HFF-Myc (cell line): ENCODE data around the gene ICE1.

Experiments
- DNase-seq: peaks from one replicate; pipeline ENCODE4 v3.0.0-alpha.2; 2011; ENCODE audit warnings: low read depth; ENCODE audit errors: extremely low read depth
- H3K4me3 ChIP-seq: replicated peaks from 2 replicates; pipeline ENCODE4 v1.5.1; 2011; ENCODE audit warnings: low read depth, mild to moderate bottlenecking, control low read depth, low read length
- TF ChIP-seq, protein P1 (sequence below): IDR thresholded peaks from 2 replicates; pipeline ENCODE4 v1.5.1; 2012; ENCODE audit warnings: mild to moderate bottlenecking, low read depth, low read length, control low read depth; ENCODE audit errors: missing control alignments

ICE1 gene

DNA sequence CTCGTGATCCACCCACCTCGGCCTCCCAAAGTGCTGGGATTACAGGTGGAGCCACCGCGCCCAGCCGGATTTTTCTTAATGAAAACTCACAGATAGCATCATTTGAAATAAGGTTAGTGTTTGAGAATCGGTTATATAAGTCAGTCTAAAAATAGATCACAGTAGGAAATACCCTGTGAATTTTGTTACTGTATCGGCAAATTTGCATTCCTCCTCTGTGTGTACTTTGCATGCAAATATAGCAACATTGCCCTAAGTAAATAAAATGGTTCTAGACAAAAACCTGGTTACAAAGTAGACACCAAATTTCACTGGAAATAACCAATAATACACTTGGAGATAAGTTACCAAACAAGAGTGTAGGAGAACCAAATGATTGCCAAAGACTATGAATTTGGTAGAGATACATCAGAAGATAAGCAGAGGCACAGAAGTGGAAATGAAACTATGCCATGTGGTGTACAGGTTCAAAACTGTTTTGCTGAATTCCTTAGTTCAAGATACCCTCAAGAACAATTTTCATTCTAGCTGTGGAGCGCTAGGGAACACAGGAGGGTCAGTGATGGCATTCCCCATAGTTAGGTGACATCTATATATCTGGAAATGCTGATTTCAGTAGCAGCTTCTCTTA, 58.1 kb downstream of the ICE1 start:
- TF ChIP-seq, protein P1, sequence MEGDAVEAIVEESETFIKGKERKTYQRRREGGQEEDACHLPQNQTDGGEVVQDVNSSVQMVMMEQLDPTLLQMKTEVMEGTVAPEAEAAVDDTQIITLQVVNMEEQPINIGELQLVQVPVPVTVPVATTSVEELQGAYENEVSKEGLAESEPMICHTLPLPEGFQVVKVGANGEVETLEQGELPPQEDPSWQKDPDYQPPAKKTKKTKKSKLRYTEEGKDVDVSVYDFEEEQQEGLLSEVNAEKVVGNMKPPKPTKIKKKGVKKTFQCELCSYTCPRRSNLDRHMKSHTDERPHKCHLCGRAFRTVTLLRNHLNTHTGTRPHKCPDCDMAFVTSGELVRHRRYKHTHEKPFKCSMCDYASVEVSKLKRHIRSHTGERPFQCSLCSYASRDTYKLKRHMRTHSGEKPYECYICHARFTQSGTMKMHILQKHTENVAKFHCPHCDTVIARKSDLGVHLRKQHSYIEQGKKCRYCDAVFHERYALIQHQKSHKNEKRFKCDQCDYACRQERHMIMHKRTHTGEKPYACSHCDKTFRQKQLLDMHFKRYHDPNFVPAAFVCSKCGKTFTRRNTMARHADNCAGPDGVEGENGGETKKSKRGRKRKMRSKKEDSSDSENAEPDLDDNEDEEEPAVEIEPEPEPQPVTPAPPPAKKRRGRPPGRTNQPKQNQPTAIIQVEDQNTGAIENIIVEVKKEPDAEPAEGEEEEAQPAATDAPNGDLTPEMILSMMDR = no peak
- no peak overlapping the region for H3K4me3 ChIP-seq
- no peak for DNase-seq

DNA sequence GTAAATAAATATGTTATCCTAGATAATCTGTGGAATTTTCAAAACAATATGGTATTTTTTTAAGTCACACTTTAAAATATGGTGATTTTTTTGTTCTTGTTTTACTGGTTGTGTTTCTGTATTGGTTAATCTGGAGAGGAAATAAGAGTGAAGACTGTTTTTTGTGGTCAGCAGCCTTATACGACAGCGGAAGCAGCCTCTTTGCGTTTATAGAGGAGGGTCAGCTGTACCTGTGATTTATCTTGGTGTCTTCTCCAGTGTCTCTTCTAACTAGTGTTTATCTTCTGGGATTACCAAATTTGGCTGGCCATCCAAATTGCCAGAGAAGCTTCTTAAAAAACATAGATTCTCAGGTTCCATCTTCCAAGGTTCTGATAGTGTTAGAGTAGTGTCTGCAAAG, 58.7 kb downstream of the ICE1 start:
- TF ChIP-seq, protein P1 = no peak
- DNase-seq = no peak
- H3K4me3 ChIP-seq = no peak overlapping the region

DNA sequence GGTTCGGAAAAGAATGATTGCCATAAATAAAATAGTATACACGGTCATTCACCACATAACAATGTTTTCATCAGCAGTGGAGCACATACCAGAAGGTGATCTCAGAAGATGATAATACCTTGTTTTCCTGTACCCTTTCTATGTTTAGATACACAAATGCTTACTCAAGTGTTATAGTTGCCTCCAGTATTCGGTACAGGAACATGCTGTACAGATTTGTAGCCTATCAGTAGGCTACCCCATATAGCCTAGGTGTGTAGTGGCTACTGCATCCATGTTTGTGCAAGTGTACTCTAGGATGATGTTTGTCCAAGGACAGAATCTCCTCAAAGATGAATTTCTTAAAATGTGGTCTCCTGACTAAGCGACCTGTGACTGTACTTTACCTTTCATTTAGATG, 59.2 kb downstream of the ICE1 start:
- no peak overlapping the region for H3K4me3 ChIP-seq
- DNase-seq = no peak
- TF ChIP-seq, protein P1 = no peak

DNA sequence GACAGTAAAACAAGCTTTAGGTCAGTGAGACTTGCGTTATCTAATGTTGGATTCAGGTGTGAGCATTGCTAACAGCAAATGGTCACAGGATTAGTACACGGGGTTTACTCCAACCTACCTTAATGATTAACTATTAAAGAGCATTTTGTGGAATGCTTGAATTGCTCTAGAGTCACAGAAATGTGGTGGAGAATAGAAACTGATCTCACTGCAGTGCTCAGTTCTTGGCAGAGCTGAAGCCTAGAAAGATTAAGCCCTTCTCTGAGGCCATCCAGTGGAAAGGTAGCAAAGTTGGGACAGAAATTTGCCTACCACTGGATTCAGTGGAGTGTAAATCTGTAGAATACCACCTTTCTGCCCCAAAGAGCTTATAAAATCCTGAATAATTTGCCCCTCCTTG, 60.9 kb downstream of the ICE1 start:
- no peak for DNase-seq
- no peak overlapping the region for H3K4me3 ChIP-seq
- TF ChIP-seq, protein P1 = no peak

DNA sequence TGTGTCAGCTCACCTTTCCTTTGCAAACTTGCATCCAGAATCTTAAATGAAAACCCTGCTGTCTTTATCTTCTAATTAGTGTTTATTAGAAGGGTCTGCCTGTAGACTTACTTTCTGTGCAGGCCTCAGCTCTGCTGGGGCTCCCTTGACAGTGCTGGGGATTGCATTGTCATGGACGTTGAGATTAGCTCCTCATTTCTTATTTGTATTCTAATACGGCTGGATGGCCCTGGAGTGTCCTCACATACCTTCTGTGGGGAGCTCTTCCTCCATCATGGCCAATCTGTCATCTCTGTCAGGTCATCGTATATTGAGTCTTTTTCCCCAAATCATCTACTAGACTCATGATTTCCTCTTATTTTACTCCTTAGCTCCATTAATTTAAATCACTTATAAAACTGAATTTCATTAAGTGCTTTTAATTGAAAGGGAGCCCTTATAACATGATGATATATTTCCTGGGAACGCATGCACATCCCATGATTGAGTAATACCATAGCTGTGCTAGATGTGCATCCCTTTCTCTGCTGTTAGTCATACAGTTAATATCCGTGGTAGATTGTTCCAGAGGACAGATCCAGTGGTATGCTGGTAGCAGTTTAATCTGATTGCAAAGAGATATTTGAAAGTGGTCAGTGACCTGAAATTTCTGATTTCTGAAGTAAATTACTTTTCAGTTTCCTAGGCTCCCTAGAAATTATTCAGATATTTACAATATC, 61.6 kb downstream of the ICE1 start:
- DNase-seq = no peak
- TF ChIP-seq, protein P1 = no peak

DNA sequence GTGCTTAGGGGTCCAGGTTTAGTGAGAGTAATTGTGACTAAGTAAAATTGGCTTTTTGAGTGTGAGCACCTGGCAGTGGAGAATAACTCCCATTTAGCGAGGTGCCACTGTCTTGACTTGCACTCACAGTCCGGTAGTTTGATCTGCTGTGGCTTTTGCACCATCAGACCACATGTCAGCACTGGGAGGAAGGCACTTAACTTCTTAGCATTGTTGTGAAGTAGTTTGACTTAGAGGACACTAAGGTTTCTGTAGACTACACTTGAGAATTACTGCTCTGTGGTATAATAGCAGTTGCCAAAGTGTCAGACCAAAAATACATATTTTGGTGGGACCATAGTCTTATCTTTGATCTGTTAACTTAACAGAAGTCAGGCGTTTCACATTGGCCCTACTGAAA, 63.6 kb downstream of the ICE1 start:
- TF ChIP-seq, protein P1 = no peak

More for the DNA sequence above, 61.6 kb downstream of the ICE1 start:
- no peak overlapping the region for H3K4me3 ChIP-seq

More for the DNA sequence above, 63.6 kb downstream of the ICE1 start:
- no peak for DNase-seq
- H3K4me3 ChIP-seq = no peak overlapping the region
